ENCODE results near the gene ASNS.

Gene ASNS

DNA sequence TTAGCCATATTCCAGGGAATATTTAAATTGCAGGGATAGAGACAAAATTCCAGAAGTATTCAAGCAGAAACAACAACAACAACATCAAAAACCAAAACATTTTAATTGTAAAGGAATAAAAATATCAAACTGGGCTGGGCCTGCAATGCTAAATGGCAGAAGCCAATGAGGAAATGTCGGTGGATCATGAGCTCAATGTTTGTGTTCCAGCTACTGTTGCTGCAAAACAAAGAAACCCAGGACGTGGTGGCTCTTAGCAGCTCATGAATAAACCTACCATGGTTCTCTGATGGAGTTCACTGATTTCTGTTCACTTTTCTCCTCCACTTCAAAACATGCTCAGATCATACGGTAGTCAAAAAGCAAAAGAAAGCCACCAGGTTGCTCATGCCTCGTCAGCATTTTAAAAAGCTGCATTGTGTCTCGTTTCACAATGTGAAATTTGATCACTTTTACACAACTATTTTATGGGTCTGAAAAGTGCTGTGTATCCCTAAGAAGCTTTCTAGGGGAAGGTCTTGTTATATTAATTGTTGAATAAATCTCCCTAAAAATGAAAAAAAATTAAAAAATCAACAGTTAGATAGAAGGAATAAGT lies 54.0 kb downstream of the ASNS start:
- Mint-ChIP-seq H3K27me3 (peaks cover 6 to 15% of the 10 kb centered on the region in 2 donors), H3K4me3 (no peak overlapping the region), H3K4me1 (ENCODE audit: low read depth in 2 of 2) (no peaks in the 10 kb centered on the region), H3K27ac (no peak overlapping the region), H3K9me3 (no peaks in the 10 kb centered on the region), H3K36me3 (ENCODE audit: insufficient read depth) (no peaks in the 10 kb centered on the region)
- ATAC-seq (replicated peaks) = no peak
- no peak for DNase-seq

Measured in effector memory CD8-positive, alpha-beta T cell (primary cell).